Keratinocyte (primary cell): ENCODE data around the gene TENM3. TPM values are rescaled to one million over a fixed set of nuclear protein-coding genes. Genes with fewer than 3 reads are reported as not detected.

Experiments used
- DNase-seq: peaks from one replicate; pipeline ENCODE4 v3.0.0-alpha.2; 2011; ENCODE audit warnings: low read depth, missing footprints, low spot score
- FAIRE-seq: peaks from 2 replicates; lab custom pipeline; 2011; peaks lifted over from hg19 to GRCh38; lab: Jason Lieb, UNC
- H2AFZ ChIP-seq: 2 replicates; pipeline ENCODE4 v1.6.0; 2012; ENCODE audit warnings: low read length, control low read depth, inconsistent platforms; ENCODE audit not compliant: control insufficient read depth
- H3K27ac ChIP-seq: 2 replicates; pipeline ENCODE4 v1.5.1; 2011; ENCODE audit warnings: low read length; ENCODE audit not compliant: control insufficient read depth, insufficient read depth
- H3K27me3 ChIP-seq: 3 replicates; pipeline ENCODE4 v1.6.0; 2011; ENCODE audit warnings: low read length; ENCODE audit not compliant: control insufficient read depth, insufficient read depth; ENCODE audit errors: extremely low read depth
- H3K36me3 ChIP-seq, 2 experiments: 2 replicates in 1 of 2; 3 replicates in 1 of 2; pipeline ENCODE4 v1.5.1; 2011; ENCODE audit warnings: low read length in 2 of 2, mild to moderate bottlenecking in 1 of 2; ENCODE audit not compliant: control insufficient read depth in 2 of 2, insufficient read depth in 2 of 2; ENCODE audit errors: extremely low read depth in 1 of 2
- H3K4me1 ChIP-seq: 3 replicates; pipeline ENCODE4 v1.5.1; 2011; ENCODE audit warnings: low read length; ENCODE audit not compliant: control insufficient read depth, insufficient read depth; ENCODE audit errors: extremely low read depth
- H3K4me2 ChIP-seq: 3 replicates; pipeline ENCODE4 v1.6.0; 2011; ENCODE audit warnings: low read depth, low read length; ENCODE audit not compliant: control insufficient read depth, insufficient read depth; ENCODE audit errors: extremely low read depth
- H3K4me3 ChIP-seq, 3 experiments: fragments of 200-600 bp in 1 of 3; sonication (generic) in 1 of 3; 2 replicates in 2 of 3; 3 replicates in 1 of 3; pipeline ENCODE4 v1.5.1; 2011 to 2016; ENCODE audit warnings: low read length in 3 of 3, mild to moderate bottlenecking in 3 of 3, control low read depth in 2 of 3, inconsistent platforms in 1 of 3, low read depth in 1 of 3, mixed read lengths in 1 of 3, mixed run types in 1 of 3, moderate library complexity in 1 of 3; ENCODE audit not compliant: control insufficient read depth in 2 of 3, insufficient read depth in 2 of 3; ENCODE audit errors: extremely low read depth in 1 of 3
- H3K79me2 ChIP-seq: 2 replicates; pipeline ENCODE4 v1.6.0; 2012; ENCODE audit warnings: low read length; ENCODE audit not compliant: control insufficient read depth, insufficient read depth
- H3K9ac ChIP-seq: 3 replicates; pipeline ENCODE4 v1.6.0; 2011; ENCODE audit warnings: low read length; ENCODE audit not compliant: control insufficient read depth, insufficient read depth; ENCODE audit errors: extremely low read depth
- H3K9me1 ChIP-seq: 3 replicates; pipeline ENCODE4 v1.6.0; 2011; ENCODE audit warnings: low read length; ENCODE audit not compliant: control insufficient read depth, insufficient read depth; ENCODE audit errors: extremely low read depth
- H3K9me3 ChIP-seq: 2 replicates; pipeline ENCODE4 v1.5.1; 2012; ENCODE audit warnings: low read depth, low read length; ENCODE audit not compliant: control insufficient read depth
- H4K20me1 ChIP-seq: 3 replicates; pipeline ENCODE4 v1.6.0; 2011; ENCODE audit warnings: low read length; ENCODE audit not compliant: control insufficient read depth, insufficient read depth; ENCODE audit errors: extremely low read depth
- EZH2 ChIP-seq: IDR thresholded peaks from one replicate; pipeline ENCODE4 v1.6.1; 2012; ENCODE audit warnings: inconsistent platforms, mild to moderate bottlenecking, low read length, moderate library complexity
- dilution Hi-C: fragments of 300-500 bp; cut with MboI; formaldehyde crosslinking; loops from one replicate; pipeline ENCODE4 v1.7.0; 2020; ENCODE audit warnings: low sequenced_read_pairs; ENCODE audit not compliant: extremely low pct_ligation_motif_present
- polyA plus RNA-seq, 5 experiments: library from polyadenylated mRNA; depleted of rRNA in 3 of 5; stranded (reverse) in 3 of 5; stranded (forward) in 1 of 5; unstranded in 1 of 5; fragments of >200 nt; gene quantifications; 1 replicate in 1 of 5; 2 replicates in 3 of 5; 3 replicates in 1 of 5; pipeline versions ENCODE4 v1.2.1 to v1.2.3, GENCODE V29; 2011 to 2012; ENCODE audit warnings: missing spikeins in 2 of 5, low read depth in 1 of 5, low replicate concordance in 1 of 5
- TF ChIP-seq, protein P1 (sequence below), 3 experiments: IDR thresholded peaks in 1 of 3; conservative IDR thresholded peaks in 1 of 3; optimal IDR thresholded peaks in 1 of 3; 2 replicates in 2 of 3; 3 replicates in 1 of 3; pipeline versions ENCODE3 to v1.5.1; 2011; ENCODE audit warnings: low read length in 3 of 3, mild to moderate bottlenecking in 3 of 3, moderate library complexity in 2 of 3, control low read depth in 1 of 3, inconsistent platforms in 1 of 3; ENCODE audit not compliant: insufficient read depth in 2 of 3; ENCODE audit errors: extremely low read depth in 1 of 3

TENM3 gene
- polyA plus RNA-seq, 1 donor (not counting 4 experiments of a cell fraction or from before 2014, with no cell fraction given), result 17.0 TPM

DNA sequence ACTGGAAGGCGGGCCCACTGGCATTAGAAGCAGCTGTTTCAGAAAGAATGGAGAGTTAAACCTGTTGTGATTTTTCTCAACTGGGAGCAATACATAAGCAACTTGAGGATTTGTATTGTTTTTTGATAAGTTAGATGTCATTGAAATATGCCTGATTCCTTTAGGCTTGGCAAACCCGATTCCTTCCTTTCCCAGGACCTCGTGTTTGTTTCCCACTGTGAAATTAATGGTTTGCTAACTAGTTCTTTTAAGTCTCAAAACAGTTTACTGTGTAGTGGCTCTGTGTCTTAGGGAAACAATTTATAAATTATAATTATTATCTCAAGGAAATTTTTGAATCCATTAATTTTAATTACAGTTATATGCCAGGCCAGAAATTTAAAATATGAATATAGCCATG is 456.0 kb downstream of the TENM3 start:
- H3K4me2 ChIP-seq, result no peak overlapping the region
- DNase-seq (no peak), FAIRE-seq (no peak)
- no peaks in the 10 kb centered on the region for H4K20me1 ChIP-seq
- no peak for TF ChIP-seq EZH2
- TF ChIP-seq, protein P1, sequence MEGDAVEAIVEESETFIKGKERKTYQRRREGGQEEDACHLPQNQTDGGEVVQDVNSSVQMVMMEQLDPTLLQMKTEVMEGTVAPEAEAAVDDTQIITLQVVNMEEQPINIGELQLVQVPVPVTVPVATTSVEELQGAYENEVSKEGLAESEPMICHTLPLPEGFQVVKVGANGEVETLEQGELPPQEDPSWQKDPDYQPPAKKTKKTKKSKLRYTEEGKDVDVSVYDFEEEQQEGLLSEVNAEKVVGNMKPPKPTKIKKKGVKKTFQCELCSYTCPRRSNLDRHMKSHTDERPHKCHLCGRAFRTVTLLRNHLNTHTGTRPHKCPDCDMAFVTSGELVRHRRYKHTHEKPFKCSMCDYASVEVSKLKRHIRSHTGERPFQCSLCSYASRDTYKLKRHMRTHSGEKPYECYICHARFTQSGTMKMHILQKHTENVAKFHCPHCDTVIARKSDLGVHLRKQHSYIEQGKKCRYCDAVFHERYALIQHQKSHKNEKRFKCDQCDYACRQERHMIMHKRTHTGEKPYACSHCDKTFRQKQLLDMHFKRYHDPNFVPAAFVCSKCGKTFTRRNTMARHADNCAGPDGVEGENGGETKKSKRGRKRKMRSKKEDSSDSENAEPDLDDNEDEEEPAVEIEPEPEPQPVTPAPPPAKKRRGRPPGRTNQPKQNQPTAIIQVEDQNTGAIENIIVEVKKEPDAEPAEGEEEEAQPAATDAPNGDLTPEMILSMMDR (optimal IDR thresholded peaks at IDR 0.05 in 1 of 3, IDR thresholded peaks at IDR 0.05 in 1 of 3, conservative IDR thresholded peaks at IDR 0.05 in 1 of 3; ENCODE audit: extremely low read depth in 1 of 3, insufficient read depth in 2 of 3, low read length in 3 of 3), result no peak
- no peaks in the 10 kb centered on the region for H3K27me3 ChIP-seq
- no peaks in the 10 kb centered on the region for H3K9me1 ChIP-seq
- peaks cover 0 to 4% of the 10 kb centered on the region in 2 experiments for H3K36me3 ChIP-seq
- H3K79me2 ChIP-seq, result no peaks in the 10 kb centered on the region
- dilution Hi-C loops, result no loop called here
- no peaks in the 10 kb centered on the region for H3K9me3 ChIP-seq
- H3K4me3 ChIP-seq, result no peak overlapping the region
- no peak overlapping the region for H3K27ac ChIP-seq
- no peak overlapping the region for H2AFZ ChIP-seq
- no peak overlapping the region for H3K9ac ChIP-seq
- no peaks in the 10 kb centered on the region for H3K4me1 ChIP-seq

DNA sequence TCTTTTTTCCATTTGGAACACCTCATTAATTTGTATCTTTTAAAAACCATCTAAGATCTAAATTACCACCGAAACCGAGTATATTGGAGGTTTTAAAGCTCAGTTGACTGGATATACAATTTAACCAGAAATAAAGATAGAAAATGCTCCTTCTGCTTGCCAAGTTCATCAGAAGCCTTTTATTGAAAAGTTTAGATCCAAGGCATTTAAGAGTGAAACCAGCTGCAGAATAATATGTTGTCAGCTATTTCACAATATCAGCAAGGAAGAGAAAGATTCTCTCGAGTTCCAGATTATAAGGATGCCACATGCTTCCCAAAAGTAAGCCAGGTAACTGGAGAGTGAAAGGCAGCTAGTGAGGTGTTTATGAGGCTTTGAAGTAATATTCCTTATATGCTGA is 456.6 kb downstream of the TENM3 start:
- Histone ChIP-seq H3K27me3 (no peaks in the 10 kb centered on the region), H3K36me3 (peaks cover 0 to 4% of the 10 kb centered on the region in 2 experiments)
- dilution Hi-C loops, result no loop called here

More for the DNA sequence above, 456.6 kb downstream of the TENM3 start:
- Histone ChIP-seq H3K4me1 (no peaks in the 10 kb centered on the region), H3K9me3 (no peaks in the 10 kb centered on the region), H3K27ac (no peak overlapping the region), H4K20me1 (no peaks in the 10 kb centered on the region), H3K9ac (no peak overlapping the region), H3K4me3 (no peak overlapping the region), H2AFZ (no peak overlapping the region), H3K9me1 (no peaks in the 10 kb centered on the region), H3K4me2 (no peak overlapping the region), H3K79me2 (no peaks in the 10 kb centered on the region)
- DNase-seq, result no peak
- no peak for TF ChIP-seq EZH2
- TF ChIP-seq, protein P1 (optimal IDR thresholded peaks at IDR 0.05 in 1 of 3, IDR thresholded peaks at IDR 0.05 in 1 of 3, conservative IDR thresholded peaks at IDR 0.05 in 1 of 3; ENCODE audit: extremely low read depth in 1 of 3, insufficient read depth in 2 of 3, low read length in 3 of 3), result no peak
- no peak for FAIRE-seq
